ENCODE data around the gene CAMK2N1. TPM values are rescaled to one million over a fixed set of nuclear protein-coding genes. Genes with fewer than 3 reads are reported as not detected.

Gene CAMK2N1
- total and polyA plus RNA-seq, 11 donors: 3.8 to 10.0 (median 6.8) TPM

DNA sequence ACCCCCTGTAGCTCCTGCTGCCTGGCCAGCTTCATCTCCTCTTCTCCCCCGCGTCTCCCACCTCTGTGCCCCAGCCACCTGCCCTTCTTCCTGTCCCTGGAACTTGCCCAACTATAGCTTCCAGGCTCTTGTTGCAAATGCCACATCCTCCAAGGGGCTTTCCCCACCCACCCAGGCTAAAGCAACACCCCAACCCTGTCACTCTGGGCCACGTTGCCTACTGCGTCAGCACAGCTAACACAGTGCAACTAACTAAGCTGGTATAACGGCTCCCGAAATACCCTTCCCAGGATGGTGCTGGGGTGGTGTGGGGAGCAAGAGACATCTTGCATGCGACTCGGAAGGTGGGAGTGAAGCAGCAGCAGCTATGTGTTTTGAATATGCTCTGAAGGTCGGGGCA lies 19.7 kb downstream of the CAMK2N1 start:
- WGBS, 4 donors: 66 to 79% (median 74%) methylated on average over 9 of the region's 9 CpGs
- Histone ChIP-seq H3K4me3 (no peak overlapping the region), H3K9me3 (no peaks in the 10 kb centered on the region), H3K27me3 (peaks cover 0 to 18% (median 0%) of the 10 kb centered on the region in 9 donors), H3K4me1 (peaks cover 0 to 6% (median 0%) of the 10 kb centered on the region in 12 donors), H3K27ac (no peak overlapping the region), H3K36me3 (no peaks in the 10 kb centered on the region)
- no peak for TF ChIP-seq POLR2A (IDR thresholded peaks at IDR 0.05)
- no peak for TF ChIP-seq CTCF (IDR thresholded peaks at IDR 0.05)
- intact Hi-C loops (cut with DNase I): no loop called here
- ATAC-seq: no peak
- DNase-seq: no peak

GRCh38 chr1:20465187-20465586 lies 20.8 kb downstream of the CAMK2N1 start:
- no peak overlapping the region for H3K4me3 ChIP-seq
- no peaks in the 10 kb centered on the region for H3K9me3 ChIP-seq
- H3K4me1 ChIP-seq: peaks cover 0 to under 1% (median 0%) of the 10 kb centered on the region in 12 donors
- ATAC-seq (no peak), DNase-seq (no peak)
- H3K27ac ChIP-seq: no peak overlapping the region
- H3K27me3 ChIP-seq: peaks cover 0 to 18% (median 0%) of the 10 kb centered on the region in 9 donors
- H3K36me3 ChIP-seq: no peaks in the 10 kb centered on the region
- 60 to 72% (median 66%) methylated on average over 5 of the region's 5 CpGs for WGBS, 4 donors
- intact Hi-C loops (cut with DNase I): no loop called here
- TF ChIP-seq POLR2A (IDR thresholded peaks at IDR 0.05) (no peak), CTCF (IDR thresholded peaks at IDR 0.05) (no peak)

GRCh38 chr1:20463502-20463901 lies 22.5 kb downstream of the CAMK2N1 start:
- Histone ChIP-seq H3K27me3 (peaks cover 0 to 30% (median 0%) of the 10 kb centered on the region in 9 donors), H3K4me1 (no peaks in the 10 kb centered on the region), H3K9me3 (no peaks in the 10 kb centered on the region), H3K27ac (no peak overlapping the region), H3K36me3 (no peaks in the 10 kb centered on the region), H3K4me3 (no peak overlapping the region)
- intact Hi-C loops (cut with DNase I): no loop called here
- TF ChIP-seq CTCF (IDR thresholded peaks at IDR 0.05) (no peak), POLR2A (IDR thresholded peaks at IDR 0.05) (no peak)
- 68 to 95% (median 93%) methylated on average over 1 of the region's 1 CpG for WGBS, 4 donors
- ATAC-seq (no peak), DNase-seq (no peak)

- TF ChIP-seq POLR2A (IDR thresholded peaks at IDR 0.05) (no peak), CTCF (IDR thresholded peaks at IDR 0.05) (no peak)
- Histone ChIP-seq H3K27me3 (peaks cover 0 to 27% (median 0%) of the 10 kb centered on the region in 9 donors), H3K36me3 (no peaks in the 10 kb centered on the region), H3K4me1 (no peaks in the 10 kb centered on the region), H3K27ac (no peak overlapping the region), H3K9me3 (no peaks in the 10 kb centered on the region), H3K4me3 (no peak overlapping the region)
- WGBS, 4 donors: 83 to 97% (median 88%) methylated on average over 3 of the region's 3 CpGs
- intact Hi-C loops (cut with DNase I): loop anchor here in 1 of 10 donors (1.0 kb wide), 1 partner anchor 17 kb away; no protein-coding TSS in a partner anchor
- ATAC-seq (no peak), DNase-seq (no peak)
Observed at GRCh38 chr1:20462397-20462796, 23.6 kb downstream of the CAMK2N1 start.

All from heart left ventricle (tissue), 16 donors.